ENCODE results near the gene EPHA7.

EPHA7 gene

DNA sequence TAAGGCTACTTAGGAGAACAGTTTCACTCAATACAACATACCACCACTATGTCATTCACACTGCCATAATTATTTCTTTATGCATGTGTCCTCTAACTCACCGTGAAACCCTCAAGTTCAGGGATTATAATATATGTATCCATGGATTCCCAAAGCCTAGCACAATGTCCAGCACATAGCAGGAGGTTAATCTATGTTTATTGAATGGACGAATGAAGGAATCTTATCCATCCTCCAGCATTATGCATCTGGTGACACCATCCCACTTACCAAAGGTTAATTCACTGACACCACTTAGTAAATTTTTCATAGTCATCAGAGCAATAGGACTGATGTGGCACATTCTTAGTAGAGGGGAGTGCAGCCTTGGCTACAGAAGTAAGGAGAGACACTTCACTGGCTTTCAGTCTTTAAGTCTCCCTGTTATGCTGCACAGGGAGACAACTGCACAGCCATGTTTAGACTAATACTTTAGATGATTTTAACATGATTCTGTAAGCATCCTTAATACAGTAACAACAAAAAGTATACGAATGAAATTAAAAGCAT lies 49.7 kb downstream of the EPHA7 start:
- TF ChIP-seq, protein P1, sequence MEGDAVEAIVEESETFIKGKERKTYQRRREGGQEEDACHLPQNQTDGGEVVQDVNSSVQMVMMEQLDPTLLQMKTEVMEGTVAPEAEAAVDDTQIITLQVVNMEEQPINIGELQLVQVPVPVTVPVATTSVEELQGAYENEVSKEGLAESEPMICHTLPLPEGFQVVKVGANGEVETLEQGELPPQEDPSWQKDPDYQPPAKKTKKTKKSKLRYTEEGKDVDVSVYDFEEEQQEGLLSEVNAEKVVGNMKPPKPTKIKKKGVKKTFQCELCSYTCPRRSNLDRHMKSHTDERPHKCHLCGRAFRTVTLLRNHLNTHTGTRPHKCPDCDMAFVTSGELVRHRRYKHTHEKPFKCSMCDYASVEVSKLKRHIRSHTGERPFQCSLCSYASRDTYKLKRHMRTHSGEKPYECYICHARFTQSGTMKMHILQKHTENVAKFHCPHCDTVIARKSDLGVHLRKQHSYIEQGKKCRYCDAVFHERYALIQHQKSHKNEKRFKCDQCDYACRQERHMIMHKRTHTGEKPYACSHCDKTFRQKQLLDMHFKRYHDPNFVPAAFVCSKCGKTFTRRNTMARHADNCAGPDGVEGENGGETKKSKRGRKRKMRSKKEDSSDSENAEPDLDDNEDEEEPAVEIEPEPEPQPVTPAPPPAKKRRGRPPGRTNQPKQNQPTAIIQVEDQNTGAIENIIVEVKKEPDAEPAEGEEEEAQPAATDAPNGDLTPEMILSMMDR (IDR thresholded peaks at IDR 0.05) = no peak
- Histone ChIP-seq H3K4me3 (ENCODE audit: low read depth, low read length) (no peak overlapping the region), H3K27me3 (ENCODE audit: control insufficient read depth, insufficient read depth, low read length) (no peaks in the 10 kb centered on the region), H3K27ac (peak overlapping the region; percentile 22), H3K79me2 (peaks cover 12% of the 10 kb centered on the region), H3K9me3 (ENCODE audit: control insufficient read depth, low read length) (no peaks in the 10 kb centered on the region), H2AFZ (no peak overlapping the region), H3K36me3 (ENCODE audit: control insufficient read depth, insufficient read depth, low read length) (no peaks in the 10 kb centered on the region), H3K4me2 (ENCODE audit: low read length) (no peak overlapping the region), H3K9ac (no peak overlapping the region), H3K4me1 (peaks cover 26% of the 10 kb centered on the region)

DNA sequence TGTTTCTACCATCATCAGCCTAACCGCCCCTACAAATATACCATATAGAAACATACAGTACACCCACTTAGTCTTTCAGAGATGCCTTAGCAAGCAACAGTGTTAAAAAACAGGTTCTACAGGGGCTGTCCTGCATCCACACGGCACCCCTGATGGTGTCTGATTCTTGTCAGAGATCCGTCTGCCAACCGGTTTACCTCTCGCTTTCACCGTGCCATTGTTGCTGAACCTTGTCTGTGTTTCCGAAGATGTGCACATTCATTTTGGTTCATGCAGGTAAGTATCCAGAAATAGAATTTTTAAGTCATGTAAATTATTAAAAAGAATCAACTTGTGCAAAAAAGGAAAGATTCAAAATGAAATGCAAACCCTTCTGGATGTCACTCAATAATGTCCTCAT lies 52.9 kb downstream of the EPHA7 start:
- Histone ChIP-seq H3K4me1 (peaks cover 29% of the 10 kb centered on the region), H3K27me3 (ENCODE audit: control insufficient read depth, insufficient read depth, low read length) (no peaks in the 10 kb centered on the region), H3K36me3 (ENCODE audit: control insufficient read depth, insufficient read depth, low read length) (no peaks in the 10 kb centered on the region), H3K4me2 (ENCODE audit: low read length) (no peak overlapping the region), H3K9ac (no peak overlapping the region), H3K79me2 (peaks cover 22% of the 10 kb centered on the region), H3K4me3 (ENCODE audit: low read depth, low read length) (no peak overlapping the region), H3K9me3 (ENCODE audit: control insufficient read depth, low read length) (no peaks in the 10 kb centered on the region), H2AFZ (no peak overlapping the region), H3K27ac (peak overlapping the region; percentile 65)
- TF ChIP-seq, protein P1 (IDR thresholded peaks at IDR 0.05) = no peak

DNA sequence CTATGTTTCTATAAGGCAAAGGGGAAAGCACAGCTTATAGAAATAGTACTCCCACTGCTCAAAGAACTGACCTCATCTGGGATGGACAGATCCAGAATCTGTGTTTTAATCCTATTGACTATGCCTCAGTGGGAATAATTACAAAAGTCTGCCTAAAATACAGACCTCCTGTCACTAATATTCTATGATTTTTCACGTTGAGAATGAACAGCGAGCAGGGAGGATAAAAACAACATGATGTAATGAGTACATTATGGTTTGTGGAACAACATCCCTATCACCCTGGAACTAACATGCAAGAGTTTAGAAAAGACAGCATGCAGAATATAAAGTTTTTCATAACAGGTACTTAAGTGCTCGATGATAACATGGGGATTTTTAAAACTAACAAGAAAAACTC lies 53.9 kb downstream of the EPHA7 start:
- no peaks in the 10 kb centered on the region for H3K36me3 ChIP-seq (ENCODE audit: control insufficient read depth, insufficient read depth, low read length)
- no peak overlapping the region for H3K4me3 ChIP-seq (ENCODE audit: low read depth, low read length)
- H3K9ac ChIP-seq = no peak overlapping the region
- no peak overlapping the region for H3K4me2 ChIP-seq (ENCODE audit: low read length)
- H3K27ac ChIP-seq = no peak overlapping the region
- no peaks in the 10 kb centered on the region for H3K27me3 ChIP-seq (ENCODE audit: control insufficient read depth, insufficient read depth, low read length)
- H3K4me1 ChIP-seq = peaks cover 29% of the 10 kb centered on the region
- H3K9me3 ChIP-seq (ENCODE audit: control insufficient read depth, low read length) = no peaks in the 10 kb centered on the region
- no peak overlapping the region for H2AFZ ChIP-seq
- TF ChIP-seq, protein P1 (IDR thresholded peaks at IDR 0.05) = no peak
- peaks cover 22% of the 10 kb centered on the region for H3K79me2 ChIP-seq

DNA sequence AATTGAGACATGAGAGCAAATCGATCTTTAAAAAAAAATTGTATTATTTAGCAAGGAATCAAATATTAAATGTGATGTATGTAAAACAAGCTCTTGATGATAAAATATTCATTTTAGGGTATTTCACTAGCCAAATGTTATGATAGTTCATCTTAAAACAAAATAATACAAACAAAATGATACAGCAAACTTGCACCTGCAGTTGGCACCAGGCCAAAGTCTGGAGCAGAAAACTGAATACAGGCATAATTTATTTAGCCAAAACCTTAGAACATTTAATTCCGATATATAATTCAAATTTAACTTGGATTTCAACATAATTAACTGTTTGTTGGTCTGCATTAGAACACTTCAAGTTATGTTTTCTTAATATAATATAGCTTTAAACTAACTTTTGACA lies 60.9 kb downstream of the EPHA7 start:
- no peak overlapping the region for H3K4me2 ChIP-seq (ENCODE audit: low read length)
- no peak overlapping the region for H3K4me3 ChIP-seq (ENCODE audit: low read depth, low read length)
- H3K36me3 ChIP-seq (ENCODE audit: control insufficient read depth, insufficient read depth, low read length) = no peaks in the 10 kb centered on the region
- no peak overlapping the region for H2AFZ ChIP-seq
- H3K4me1 ChIP-seq = peaks cover 12% of the 10 kb centered on the region
- H3K79me2 ChIP-seq = peaks cover 26% of the 10 kb centered on the region
- TF ChIP-seq, protein P1 (IDR thresholded peaks at IDR 0.05) = no peak
- no peaks in the 10 kb centered on the region for H3K27me3 ChIP-seq (ENCODE audit: control insufficient read depth, insufficient read depth, low read length)
- no peak overlapping the region for H3K9ac ChIP-seq
- H3K27ac ChIP-seq = no peak overlapping the region
- no peaks in the 10 kb centered on the region for H3K9me3 ChIP-seq (ENCODE audit: control insufficient read depth, low read length)

DNA sequence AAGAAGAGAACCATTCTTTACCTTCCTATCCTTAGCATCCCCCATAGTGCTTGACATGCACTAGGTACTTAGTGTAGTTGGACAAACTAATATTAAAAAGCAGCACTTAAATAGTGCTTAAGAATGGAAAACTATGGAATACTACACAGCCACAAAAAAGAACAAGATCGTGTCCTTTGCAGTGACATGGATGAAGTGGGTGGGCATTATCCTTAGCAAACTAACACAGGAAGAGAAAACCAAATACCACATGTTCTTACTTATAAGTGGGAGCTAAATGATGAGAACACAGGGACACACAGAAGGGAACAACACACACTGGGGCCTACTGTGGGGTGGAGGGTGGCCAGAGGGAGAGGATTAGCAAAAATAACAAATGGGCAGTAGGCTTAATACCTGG lies 66.8 kb downstream of the EPHA7 start:
- TF ChIP-seq, protein P1 (IDR thresholded peaks at IDR 0.05) = no peak
- no peak overlapping the region for H3K27ac ChIP-seq
- no peak overlapping the region for H3K9ac ChIP-seq
- no peak overlapping the region for H2AFZ ChIP-seq
- H3K4me1 ChIP-seq = peaks cover 16% of the 10 kb centered on the region
- H3K9me3 ChIP-seq (ENCODE audit: control insufficient read depth, low read length) = no peaks in the 10 kb centered on the region
- peaks cover 27% of the 10 kb centered on the region for H3K79me2 ChIP-seq
- H3K4me3 ChIP-seq (ENCODE audit: low read depth, low read length) = no peak overlapping the region
- no peaks in the 10 kb centered on the region for H3K27me3 ChIP-seq (ENCODE audit: control insufficient read depth, insufficient read depth, low read length)
- H3K4me2 ChIP-seq (ENCODE audit: low read length) = no peak overlapping the region
- H3K36me3 ChIP-seq (ENCODE audit: control insufficient read depth, insufficient read depth, low read length) = no peaks in the 10 kb centered on the region

Measured in parathyroid adenoma (tissue), 2 donors.